GM21528 (cell line): Measurements from ENCODE around the gene CYTIP.
"Not testable (repeated sequence)": the region's sequence is repeated elsewhere in the genome, so short reads cannot be mapped to it uniquely, and the experiment has no call there.

ENCODE experiments used
- ATAC-seq: cut with Tn5 transposase; IDR thresholded peaks from one replicate; pipeline ENCODE4 v1.9.1; 2021; ENCODE audit warnings: mild to moderate bottlenecking, moderate library complexity; ENCODE audit not compliant: unreplicated experiment, low FRiP score

Gene CYTIP

GRCh38 chr2:157427003-157427921, 16.6 kb downstream of the CYTIP start:
- ATAC-seq, result no peak

- ATAC-seq, result no peak
Measured at GRCh38 chr2:157426477-157426994, 17.4 kb downstream of the CYTIP start.

GRCh38 chr2:157424374-157424773, 19.5 kb downstream of the CYTIP start:
- ATAC-seq, result no peak

GRCh38 chr2:157421964-157422363, 21.9 kb downstream of the CYTIP start:
- no peak for ATAC-seq

GRCh38 chr2:157421331-157421944, 22.5 kb downstream of the CYTIP start:
- ATAC-seq, result no peak

- no peak for ATAC-seq
Measured at GRCh38 chr2:157420771-157421323, 23.0 kb downstream of the CYTIP start.

GRCh38 chr2:157419031-157419575, 24.8 kb downstream of the CYTIP start:
- ATAC-seq, result no peak

- no peak for ATAC-seq
Measured at GRCh38 chr2:157418239-157418641, 25.6 kb downstream of the CYTIP start.

GRCh38 chr2:157415591-157416101, 28.2 kb downstream of the CYTIP start:
- no peak for ATAC-seq

GRCh38 chr2:157414050-157414449, 29.8 kb downstream of the CYTIP start:
- ATAC-seq, result peak; percentile 37

- ATAC-seq, result peak; percentile 90
Measured at GRCh38 chr2:157413326-157414035, 30.4 kb downstream of the CYTIP start.

- no peak for ATAC-seq
Measured at GRCh38 chr2:157411624-157412336, 32.1 kb downstream of the CYTIP start.

- not testable (repeated sequence) for ATAC-seq
Measured at GRCh38 chr2:157405398-157405797, 38.5 kb downstream of the CYTIP start.

- ATAC-seq, result peak; percentile 97
Measured at GRCh38 chr2:157404363-157404762, 39.5 kb downstream of the CYTIP start.

- ATAC-seq, result not testable (repeated sequence)
Measured at GRCh38 chr2:157402801-157403485, 40.9 kb downstream of the CYTIP start.

- ATAC-seq, result no peak
Measured at GRCh38 chr2:157395811-157396210, 48.1 kb downstream of the CYTIP start.

- ATAC-seq, result no peak
Measured at GRCh38 chr2:157394928-157395327, 49.0 kb downstream of the CYTIP start.

GRCh38 chr2:157393348-157393747, 50.5 kb downstream of the CYTIP start:
- ATAC-seq, result no peak

GRCh38 chr2:157388827-157389226, 55.1 kb downstream of the CYTIP start:
- ATAC-seq, result no peak
